ENCODE measurements around the gene CDO1.
A peak's percentile ranks its signal among the peaks of the same experiment; 100 is the strongest.
"Not testable (repeated sequence)": the region's sequence is repeated elsewhere in the genome, so short reads cannot be mapped to it uniquely, and the experiment has no call there.

CDO1 gene

GRCh38 chr5:115829913-115830312 is 13.5 kb upstream of the CDO1 start:
- no peak for DNase-seq (ENCODE audit: low spot score)

- DNase-seq (ENCODE audit: low spot score), result no peak
These were observed 9.5 kb upstream of the CDO1 start for GRCh38 chr5:115825948-115826347.

GRCh38 chr5:115824983-115825382 is 8.5 kb upstream of the CDO1 start:
- DNase-seq (ENCODE audit: low spot score), result not testable (repeated sequence)

GRCh38 chr5:115820846-115821245 is 4.4 kb upstream of the CDO1 start:
- no peak for DNase-seq (ENCODE audit: low spot score)

- no peak for DNase-seq (ENCODE audit: low spot score)
These were observed 2.4 kb upstream of the CDO1 start for GRCh38 chr5:115818821-115819220.

- no peak for DNase-seq (ENCODE audit: low spot score)
These were observed 927 bp upstream of the CDO1 start for GRCh38 chr5:115817386-115817785.

GRCh38 chr5:115815693-115816225 is 700 bp downstream of the CDO1 start:
- DNase-seq (ENCODE audit: low spot score), result peak; percentile 6

GRCh38 chr5:115815006-115815692 is 1.3 kb downstream of the CDO1 start:
- DNase-seq (ENCODE audit: low spot score), result no peak

- no peak for DNase-seq (ENCODE audit: low spot score)
These were observed 2.7 kb downstream of the CDO1 start for GRCh38 chr5:115813719-115814118.

- DNase-seq (ENCODE audit: low spot score), result no peak
These were observed 4.1 kb downstream of the CDO1 start for GRCh38 chr5:115812372-115812771.

GRCh38 chr5:115811406-115811805 is 5.1 kb downstream of the CDO1 start:
- no peak for DNase-seq (ENCODE audit: low spot score)

- DNase-seq (ENCODE audit: low spot score), result no peak
These were observed 5.7 kb downstream of the CDO1 start for GRCh38 chr5:115810761-115811160.

- DNase-seq (ENCODE audit: low spot score), result no peak
These were observed 6.5 kb downstream of the CDO1 start for GRCh38 chr5:115809946-115810345.

- DNase-seq (ENCODE audit: low spot score), result not testable (repeated sequence)
These were observed 8.4 kb downstream of the CDO1 start for GRCh38 chr5:115808066-115808465.

GRCh38 chr5:115807654-115808052 is 8.8 kb downstream of the CDO1 start:
- no peak for DNase-seq (ENCODE audit: low spot score)

GRCh38 chr5:115806986-115807653 is 9.3 kb downstream of the CDO1 start:
- DNase-seq (ENCODE audit: low spot score), result no peak

GRCh38 chr5:115801984-115802383 is 14.5 kb downstream of the CDO1 start:
- no peak for DNase-seq (ENCODE audit: low spot score)

GRCh38 chr5:115801152-115801551 is 15.3 kb downstream of the CDO1 start:
- DNase-seq (ENCODE audit: low spot score), result no peak

- no peak for DNase-seq (ENCODE audit: low spot score)
These were observed 16.4 kb downstream of the CDO1 start for GRCh38 chr5:115800108-115800507.

- DNase-seq (ENCODE audit: low spot score), result no peak
These were observed 18.2 kb downstream of the CDO1 start for GRCh38 chr5:115798252-115798651.

- no peak for DNase-seq (ENCODE audit: low spot score)
These were observed 19.8 kb downstream of the CDO1 start for GRCh38 chr5:115796656-115797055.

GRCh38 chr5:115795700-115796099 is 20.8 kb downstream of the CDO1 start:
- no peak for DNase-seq (ENCODE audit: low spot score)

- no peak for DNase-seq (ENCODE audit: low spot score)
These were observed 28.0 kb downstream of the CDO1 start for GRCh38 chr5:115788440-115788839.

- DNase-seq (ENCODE audit: low spot score), result no peak
These were observed 29.0 kb downstream of the CDO1 start for GRCh38 chr5:115787426-115787825.

All from HuH-7 (cell line).